DMS79 treated with DMSO at 0.1 percent for 48 hours (cell line): ENCODE measurements around the gene HIBADH.

ENCODE experiments used
- DNase-seq: peaks from one replicate; lab custom pipeline; 2025; lab: John Stamatoyannopoulos, UW

The HIBADH gene

DNA sequence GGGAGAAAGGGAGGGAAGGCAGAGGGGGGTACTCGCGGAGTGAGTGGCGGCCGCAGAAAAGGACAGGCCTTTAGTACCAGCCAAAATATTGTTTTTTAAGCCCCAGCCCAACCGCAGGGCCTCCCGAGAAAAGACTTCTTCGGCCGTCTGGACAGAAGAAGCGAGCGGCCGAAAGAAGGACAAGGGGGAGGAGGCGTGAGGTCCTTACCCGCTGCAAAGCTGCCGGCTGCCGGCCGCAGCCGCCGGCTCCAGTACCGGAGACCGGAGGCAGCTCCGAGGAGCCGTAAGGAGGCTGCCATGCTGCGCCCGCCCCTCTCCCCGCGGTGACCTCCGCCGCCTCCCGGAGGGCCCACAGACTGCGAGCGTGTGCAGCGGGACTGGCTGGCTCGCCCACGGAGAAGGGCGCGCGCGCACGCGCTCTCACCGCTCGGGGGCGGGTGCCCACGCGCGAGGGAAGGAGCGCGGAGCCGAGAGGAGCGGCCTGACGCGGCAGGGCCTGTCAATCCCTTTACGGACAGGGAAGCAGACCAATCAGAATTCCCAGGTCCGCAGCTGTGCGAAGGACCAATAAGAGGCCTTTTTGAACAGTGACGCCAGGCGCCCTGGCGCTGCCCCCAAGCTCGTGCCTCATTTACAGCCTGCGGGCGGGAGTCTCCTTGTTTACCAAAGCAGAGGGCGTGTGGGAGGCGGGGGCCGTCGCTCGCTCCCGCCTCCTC is at the start of gene HIBADH:
Gene HIBADH (minus strand): TSS at position 394 of the 716 bp plus-strand sequence. CDS start 95 bp downstream, at position 299.
- DNase-seq = peak; percentile 98

DNA sequence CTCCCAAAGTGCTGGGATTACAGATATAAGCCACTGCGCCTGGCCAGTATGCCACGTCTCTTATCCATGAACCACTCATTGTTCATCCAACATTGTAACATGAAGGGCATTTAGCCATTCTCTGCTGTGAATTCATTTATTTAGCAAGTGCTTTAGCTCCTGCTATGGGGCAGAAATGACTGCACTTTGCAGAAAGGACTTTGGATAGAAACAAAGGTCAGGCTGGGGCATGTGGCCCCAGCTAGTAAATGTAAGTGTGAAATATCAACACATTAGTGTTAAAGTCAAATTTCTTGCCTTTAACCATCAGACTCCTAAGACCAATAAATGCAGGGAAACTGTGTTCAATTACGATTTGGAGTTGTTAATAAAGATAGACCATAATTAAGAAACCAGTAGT is 49.5 kb upstream of the HIBADH start:
- DNase-seq = no peak

DNA sequence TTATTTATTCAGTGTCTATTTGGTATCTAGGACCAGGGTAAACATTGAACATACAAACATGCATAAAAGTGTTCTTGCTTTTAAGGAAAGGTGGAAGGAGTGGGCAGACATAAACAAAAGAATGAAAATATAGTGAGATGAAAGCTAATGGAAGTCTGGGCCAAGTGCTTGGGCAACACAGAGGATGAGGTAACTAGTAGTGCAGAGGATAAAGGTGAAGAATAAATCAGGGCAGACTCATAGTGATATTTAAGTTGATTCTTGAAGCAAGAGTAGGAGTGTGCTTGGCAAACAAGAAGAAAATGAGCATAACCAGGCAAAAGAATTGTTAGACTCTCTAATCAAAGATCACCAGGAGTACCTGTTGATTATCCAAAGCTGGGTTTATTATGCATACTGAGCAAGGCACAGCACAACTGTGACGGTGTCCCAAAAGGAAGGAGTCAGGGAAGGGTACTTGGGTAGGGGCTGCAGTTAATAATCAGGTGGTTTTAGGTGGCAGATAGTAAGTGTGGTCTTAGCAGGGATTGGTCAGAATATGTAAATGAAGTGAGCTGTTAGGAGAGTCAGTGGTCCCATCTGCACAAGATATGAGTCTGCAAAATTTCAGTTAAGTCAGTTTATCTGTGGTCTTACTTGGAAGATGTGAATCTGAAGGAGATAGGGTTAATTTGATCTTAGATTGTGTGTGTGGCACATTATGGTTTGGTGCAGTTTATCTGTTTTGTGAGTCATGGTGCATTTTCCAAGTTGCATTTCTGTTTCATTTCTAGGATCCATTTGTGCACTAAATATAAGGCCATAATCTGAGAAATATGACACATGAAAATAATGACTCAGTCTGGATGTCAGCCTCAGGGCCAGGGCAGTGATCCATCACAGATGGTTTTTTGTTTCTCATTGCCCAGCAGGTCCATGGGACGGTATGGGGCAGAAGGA is 46.7 kb upstream of the HIBADH start:
- no peak for DNase-seq

DNA sequence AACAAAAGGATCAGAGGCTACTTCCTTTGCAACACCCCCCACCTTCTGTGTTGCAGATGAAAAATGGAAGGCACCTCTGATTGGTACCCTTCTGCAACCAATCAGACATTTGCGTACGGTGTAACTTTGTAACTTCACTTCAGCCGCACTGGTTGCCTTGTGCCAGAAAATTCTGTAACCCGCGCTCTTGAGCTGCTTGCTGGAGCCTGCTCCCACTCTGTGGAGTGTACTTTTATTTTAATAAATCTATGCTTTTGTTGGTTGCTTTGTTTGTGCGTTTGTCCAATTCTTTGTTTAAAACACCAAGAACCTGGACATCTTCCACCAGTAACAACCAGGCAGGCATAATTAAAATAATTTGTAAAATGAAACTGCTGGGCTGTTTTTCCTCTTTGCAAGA is 45.8 kb upstream of the HIBADH start:
- no peak for DNase-seq

DNA sequence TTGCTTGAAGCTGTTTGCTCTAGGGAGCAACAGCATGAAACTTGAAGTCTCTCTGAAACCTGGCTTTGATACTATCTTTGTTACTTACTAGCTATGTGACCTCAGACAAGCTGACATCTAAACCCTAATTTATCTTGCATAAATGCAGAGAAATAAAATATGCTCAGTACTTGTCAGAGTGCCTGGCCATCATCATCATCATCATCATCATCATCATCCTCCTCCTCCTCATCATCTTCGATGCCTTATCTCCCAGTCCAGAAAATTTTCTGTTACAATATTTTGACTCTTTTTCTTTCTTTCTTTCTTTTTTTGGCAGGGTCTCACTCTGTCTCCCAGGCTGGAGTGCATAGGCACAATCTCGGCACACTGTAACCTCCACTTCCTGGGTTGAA is 42.5 kb upstream of the HIBADH start:
- no peak for DNase-seq

DNA sequence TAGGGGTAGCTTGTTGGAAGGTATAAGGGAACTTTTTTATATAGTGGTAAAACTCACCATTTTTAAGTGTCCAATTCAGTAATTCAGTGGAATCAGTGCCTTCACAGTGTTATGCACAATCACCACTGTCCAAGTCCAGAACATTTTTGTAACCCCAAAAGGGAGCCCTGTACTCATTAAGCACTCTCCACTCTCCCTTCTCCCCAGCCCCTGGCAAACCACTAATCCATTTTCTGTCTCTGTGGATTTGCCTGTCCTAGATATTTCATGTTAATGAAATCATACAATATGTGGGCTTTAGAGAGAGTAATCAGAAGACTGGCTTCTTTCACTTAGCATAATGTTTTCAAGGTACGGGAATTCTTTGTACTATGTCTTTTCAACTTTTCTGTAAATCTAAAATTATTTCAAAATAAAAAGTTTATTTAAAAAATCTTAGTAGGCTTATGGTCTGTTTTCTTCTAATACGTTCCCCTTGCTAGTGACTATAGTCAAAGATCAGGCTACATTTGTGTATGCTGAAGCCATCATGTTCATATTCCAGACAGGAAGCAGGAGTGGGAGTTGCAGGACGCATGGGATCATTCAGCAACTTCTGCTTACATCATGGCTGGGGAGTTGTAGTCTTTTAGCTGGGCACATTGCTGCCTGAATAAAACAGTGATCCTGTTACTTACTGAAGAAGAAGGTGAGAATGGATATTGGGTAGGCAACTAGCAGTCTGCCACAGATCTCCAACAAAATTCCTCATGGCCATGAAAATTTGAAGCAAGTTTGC is 41.9 kb upstream of the HIBADH start:
- no peak for DNase-seq

DNA sequence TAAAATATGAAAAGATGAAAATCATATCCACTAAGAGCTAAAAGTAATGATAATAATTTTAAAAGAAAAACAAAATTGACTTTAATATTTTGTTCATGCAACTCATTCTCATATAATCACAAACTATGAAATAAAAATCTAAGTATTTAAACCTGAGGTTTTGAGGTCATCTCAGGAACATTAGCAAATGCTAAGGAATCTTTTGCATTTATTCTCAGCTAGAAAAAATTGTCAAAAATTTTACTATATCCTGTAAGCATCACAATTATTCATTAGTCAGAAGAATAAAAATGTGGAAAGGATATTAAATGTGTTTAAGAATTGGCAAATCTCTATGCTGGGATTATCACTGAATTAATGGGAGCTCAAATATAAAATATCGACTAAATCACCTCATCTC is 40.5 kb upstream of the HIBADH start:
- DNase-seq = no peak

DNA sequence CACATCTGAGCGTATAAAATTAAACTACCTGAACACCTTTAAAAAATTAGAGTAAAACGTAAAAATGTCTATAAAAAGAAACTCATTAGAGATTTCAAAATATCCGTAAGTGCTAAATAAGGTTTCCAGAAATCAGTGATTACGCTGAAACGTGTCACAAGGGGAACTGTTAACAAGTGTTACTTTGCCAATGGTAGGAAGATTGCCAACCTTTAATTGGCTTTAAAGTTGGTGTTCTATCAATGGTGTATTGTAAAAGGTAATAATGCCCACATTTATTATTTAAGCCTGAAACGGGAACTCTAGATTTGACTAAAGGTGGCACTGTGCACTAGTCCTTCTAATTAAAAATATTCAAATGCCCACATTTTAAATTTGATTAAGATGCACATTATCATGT is 37.8 kb upstream of the HIBADH start:
- DNase-seq = no peak

DNA sequence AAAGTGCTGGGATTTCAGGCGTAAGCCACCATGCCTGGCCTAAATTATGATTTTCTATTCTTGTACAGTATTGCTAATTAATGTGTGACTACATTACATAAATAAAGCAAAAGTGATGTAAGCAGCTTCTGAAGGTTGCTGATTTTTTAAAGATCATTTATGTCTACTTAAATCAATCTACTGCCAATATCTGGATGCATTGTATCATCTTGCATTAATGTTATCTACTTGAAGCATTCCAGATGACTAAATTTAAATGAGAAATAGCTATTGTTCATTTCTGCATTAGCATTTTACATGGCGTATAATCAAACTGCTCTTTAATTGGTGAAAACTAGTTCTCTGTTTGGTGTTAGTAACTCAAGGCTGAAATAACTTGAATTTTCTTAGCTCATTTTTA is 37.1 kb upstream of the HIBADH start:
- no peak for DNase-seq

DNA sequence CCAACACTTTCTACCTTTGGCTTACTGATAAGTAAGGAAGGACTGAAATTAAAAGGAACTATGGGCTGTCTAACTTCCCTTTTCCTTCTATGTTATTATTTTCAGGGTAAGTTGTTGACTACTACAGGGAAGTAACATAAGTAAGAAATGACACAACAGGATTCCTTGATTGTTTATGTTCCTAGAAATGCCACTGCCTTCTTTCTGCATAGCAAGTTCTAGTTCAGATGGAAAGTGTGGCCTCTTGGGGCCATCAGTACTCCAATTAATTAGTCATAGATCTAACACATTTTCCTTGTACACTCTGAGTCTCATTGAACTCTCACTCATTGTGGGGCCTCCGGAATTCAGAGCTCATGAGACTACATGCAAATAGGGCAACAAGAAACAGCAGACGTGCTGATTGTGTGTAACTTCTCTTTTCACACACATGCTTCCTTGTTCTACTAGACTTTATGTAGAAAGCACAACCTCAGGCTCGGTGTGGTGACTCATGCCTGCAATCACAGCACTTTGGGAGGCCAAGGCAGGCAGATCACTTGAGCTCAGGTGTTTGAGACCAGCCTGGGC is 35.3 kb upstream of the HIBADH start:
- DNase-seq = no peak

DNA sequence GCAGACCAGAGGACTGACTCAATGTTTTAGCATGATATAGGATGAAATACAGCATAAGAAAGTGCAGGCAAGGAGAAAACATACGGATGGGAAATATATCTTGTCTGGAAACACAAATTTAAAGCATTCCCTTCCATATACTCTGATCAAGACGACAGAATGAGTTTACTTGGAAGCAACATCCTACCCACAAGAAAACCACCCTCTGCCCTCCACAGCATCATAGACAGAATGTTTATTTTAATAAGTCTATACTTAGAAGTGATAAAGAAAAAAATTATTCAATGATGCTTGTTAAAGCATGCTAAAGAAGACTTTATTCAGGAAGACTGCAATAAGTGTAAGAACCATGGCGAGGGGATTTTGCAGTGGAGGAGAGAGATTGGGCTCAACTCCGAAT is 32.4 kb upstream of the HIBADH start:
- no peak for DNase-seq

DNA sequence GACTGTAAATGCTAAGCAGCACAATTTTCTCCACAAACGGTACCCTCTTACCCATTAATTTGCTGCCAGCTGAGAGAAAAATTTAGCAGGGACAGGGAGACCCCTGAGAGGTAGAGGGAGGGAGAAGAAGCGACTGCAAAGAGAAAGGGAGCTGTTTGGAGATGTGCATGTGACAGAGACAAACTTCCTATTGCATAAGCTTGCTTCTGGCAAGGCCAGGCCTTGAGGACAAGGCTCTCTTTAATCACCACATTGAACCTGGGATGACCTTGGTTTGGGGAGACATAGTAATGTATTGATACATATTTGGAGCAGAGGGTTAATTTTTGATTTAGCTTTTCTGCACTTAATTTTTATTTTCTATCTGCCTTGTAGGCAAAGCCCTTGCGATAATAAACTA is 31.1 kb upstream of the HIBADH start:
- DNase-seq = no peak

DNA sequence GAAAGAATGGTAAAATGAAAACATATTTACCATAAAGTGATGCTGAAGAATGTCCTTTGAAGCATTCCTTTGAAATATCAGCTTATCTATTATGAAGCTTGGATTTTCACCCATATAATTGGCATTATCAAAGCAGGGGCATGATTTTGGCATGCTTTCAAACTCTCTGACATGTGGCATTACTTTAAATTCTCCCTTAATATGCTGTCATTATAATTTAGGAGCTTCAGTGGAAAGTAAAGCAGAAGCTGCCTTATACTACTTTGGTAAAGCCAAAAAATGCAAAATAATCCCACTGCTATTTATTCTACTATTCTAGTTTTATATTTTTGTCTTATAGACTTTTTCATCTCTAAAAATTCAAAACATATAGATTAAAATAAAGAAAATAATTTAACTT is 28.0 kb upstream of the HIBADH start:
- no peak for DNase-seq

DNA sequence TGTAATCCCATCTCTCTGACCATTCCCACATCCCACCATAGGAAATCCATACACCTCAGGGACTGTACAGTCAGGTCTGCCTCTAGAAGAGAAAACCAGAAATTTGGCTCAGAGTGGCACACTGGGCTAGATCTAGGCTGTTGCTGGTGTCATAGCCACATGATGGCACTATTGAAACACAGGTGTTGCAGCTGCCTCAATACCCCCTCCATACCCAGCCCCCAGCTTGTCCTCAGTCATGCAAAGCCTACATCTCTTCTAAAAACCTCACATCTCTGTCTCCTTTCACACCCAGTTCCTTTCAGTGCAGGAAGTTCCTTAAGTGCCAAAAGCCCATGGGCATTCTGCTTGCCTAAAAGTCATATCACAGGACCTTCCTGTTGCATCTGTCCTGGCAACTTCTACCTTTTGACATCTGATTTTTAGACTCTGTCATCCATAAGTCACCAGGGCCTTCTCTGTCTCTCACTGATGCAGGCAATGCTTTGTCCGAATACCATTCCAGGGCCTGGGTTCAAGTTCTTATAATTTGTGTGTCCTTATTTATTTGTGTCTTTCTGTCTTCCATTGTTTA is 27.0 kb upstream of the HIBADH start:
- DNase-seq = no peak

DNA sequence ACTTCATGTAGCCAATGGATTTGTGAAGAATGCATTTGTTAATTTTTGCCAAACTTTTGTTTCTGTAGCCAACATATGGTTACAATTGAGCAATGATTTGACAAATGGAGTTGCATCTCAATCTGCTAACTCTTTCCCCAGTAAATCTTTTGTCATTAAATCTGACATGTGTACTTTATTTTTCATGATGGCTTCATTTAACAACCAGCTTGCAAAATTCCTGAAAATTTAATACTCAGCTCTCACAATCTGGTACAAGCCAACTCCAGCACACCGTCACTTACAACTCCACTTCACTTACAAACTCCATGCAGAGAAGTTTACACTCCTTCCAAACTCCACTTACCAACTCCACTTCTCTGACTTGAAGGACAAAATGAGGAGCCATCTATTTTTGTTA is 26.5 kb upstream of the HIBADH start:
- DNase-seq = no peak

DNA sequence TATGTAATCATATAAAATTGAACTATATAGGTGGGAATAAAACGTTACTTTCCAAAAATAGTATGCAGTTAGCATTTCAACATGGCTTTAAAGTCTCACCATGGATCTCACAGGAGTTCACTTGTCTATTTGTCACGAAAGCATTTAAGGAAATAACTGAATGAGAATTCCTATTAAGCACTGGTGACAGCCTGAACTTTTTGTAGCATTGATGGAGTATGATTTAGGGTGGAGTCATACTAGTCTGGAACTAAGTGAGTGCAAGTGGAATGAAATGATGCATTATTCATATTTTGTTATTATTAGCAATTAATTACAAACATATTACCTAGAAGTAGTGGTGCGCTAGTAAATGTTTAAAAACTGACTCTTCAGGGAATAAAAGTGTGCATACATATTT is 26.0 kb upstream of the HIBADH start:
- DNase-seq = no peak

DNA sequence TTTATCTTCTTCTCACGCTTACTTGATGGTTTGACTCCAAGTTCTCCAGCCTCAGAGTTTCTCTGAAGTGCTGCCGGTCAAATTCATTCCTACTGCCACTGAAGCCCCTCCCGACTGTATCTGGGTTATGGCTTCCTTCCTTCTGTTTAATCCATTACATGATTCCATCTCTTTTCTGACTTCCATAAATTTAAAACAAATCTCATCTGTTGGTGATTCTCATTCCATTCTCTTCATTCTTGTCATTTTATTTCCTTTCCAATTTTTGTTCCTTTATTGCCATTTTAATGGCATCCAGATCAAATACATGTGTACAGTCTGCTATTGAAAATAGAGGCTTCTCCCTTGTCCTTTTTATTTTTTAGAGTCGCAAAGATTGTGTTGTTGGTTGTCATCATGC is 25.4 kb upstream of the HIBADH start:
- no peak for DNase-seq

DNA sequence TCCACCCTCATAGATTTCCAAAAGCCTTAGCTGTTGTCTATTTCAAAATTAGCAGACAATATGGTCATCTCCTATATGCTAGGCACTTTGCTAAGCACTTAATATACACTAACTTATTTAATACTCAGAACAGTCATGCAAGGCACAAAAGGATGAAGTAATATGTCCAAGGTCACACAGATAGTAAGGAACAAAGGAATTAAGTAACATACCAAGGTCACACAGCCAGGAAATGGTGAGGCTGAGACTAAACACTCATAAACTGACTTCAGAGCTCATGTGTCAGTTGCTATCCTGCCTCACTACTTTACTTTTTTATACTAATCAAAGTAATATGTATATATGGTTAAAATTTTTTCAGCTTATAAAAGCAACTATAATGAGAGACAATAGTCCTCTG is 23.6 kb upstream of the HIBADH start:
- DNase-seq = no peak

DNA sequence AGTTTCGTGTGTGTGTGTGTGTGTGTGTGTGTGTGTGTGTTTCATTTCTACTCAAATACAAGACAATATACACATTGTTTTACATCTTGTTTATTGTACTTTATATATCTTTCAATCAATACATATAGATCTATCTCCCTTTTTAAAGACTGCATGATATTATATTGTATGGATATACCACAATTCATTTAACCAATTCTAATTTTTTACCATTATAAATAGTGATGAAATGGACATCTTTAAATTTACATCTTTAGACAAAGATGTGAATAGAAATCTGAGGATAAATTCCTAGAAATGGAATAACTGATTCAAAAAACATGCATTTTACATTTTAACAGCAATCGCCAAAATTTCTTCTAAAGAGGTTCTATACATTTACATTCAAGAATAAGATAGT is 23.2 kb upstream of the HIBADH start:
- no peak for DNase-seq

DNA sequence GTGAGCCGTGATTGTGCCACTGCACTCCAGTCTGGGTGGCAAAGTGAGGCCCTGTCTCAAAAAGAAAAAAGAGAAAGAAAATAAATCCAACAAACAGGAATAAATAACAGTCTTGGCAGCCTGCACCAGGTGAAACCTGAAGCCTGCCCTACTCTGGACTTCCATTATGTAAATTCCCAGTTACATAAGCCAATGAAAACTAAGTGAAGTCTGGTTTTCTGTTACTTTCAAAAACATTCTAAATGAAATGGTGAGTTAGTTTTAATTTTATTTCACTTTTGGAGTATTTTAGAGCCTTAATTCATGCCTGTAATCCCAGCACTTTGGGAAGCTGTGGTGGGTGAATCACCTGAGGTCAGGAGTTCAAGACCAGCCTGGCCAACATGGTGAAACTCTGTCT is 22.5 kb upstream of the HIBADH start:
- no peak for DNase-seq

DNA sequence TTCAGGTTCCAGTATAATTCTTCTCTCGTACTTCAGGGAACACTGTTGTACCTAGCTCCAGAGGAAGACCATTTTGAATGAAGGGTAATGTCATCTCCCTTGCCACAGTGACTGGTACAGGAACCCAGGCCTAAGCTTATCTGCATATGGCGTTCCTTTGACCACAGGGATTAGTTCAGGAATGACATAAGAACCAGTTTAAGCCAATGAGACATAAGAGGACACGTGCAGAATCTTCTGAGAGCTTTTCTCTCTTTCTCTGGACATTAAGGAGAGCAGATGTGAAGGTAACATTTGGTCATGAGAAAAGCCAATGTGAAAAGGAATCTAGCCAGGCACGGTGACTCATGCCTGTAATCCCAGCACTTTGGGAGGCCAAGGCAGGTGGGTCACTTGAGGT is 21.8 kb upstream of the HIBADH start:
- DNase-seq = no peak

DNA sequence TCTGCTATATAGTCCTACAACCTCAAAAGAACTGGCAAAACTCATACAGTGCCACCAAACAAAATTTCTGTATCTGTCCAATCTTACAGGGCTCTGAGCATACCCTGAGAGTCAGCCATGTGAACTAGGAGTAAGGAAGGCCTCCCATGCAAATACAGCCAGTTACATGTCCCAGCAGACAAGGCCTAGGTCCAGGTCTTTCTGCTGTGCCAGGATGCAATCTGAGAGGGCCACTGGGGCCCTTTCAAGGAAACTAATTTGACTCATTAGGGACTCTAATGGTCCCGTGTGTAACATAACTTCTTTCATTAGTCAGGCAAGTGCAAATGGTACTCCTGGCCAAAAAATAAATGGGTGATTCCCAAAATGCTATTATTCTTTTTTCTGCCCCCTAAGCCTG is 17.9 kb upstream of the HIBADH start:
- DNase-seq = no peak
